A549 (cell line): ENCODE measurements around the gene CD81. TPM values are rescaled to one million over a fixed set of nuclear protein-coding genes. Genes with fewer than 3 reads are reported as not detected.

Experiments
- ATAC-seq, 2 experiments: fragments of 200-7000 bp in 1 of 2; fragments of >200 bp in 1 of 2; cut with Nextera tagmentation in 1 of 2; cut with Tn5 transposase in 1 of 2; 3 replicates each; pipeline versions ENCODE4 v1.8.0 to v1.9.1; 2018 to 2020; ENCODE audit warnings: mild to moderate bottlenecking in 1 of 2, moderate library complexity in 1 of 2
- CTCF ChIA-PET: fragments of 300-600 bp; sonication (Branson Sonifier 250); formaldehyde crosslinking; extraction: SDS; loops from one replicate; lab custom pipeline; 2021; ENCODE audit warnings: antibody characterized with exemption, inconsistent platforms; lab: Yijun Ruan, JAX
- POLR2A ChIA-PET: fragments of 350-600 bp; formaldehyde crosslinking; extraction: SDS; loops from one replicate; lab custom pipeline; 2021; ENCODE audit warnings: antibody characterized with exemption, inconsistent platforms; lab: Yijun Ruan, JAX
- DNase-seq, 2 experiments: peaks; one replicate each; pipeline versions ENCODE4 v3.0.0 to v3.0.0-alpha.2; 2011 to 2016; ENCODE audit warnings: low read depth in 1 of 2, low spot score in 1 of 2
- FAIRE-seq: peaks from 2 replicates; lab custom pipeline; 2011; peaks lifted over from hg19 to GRCh38; lab: Jason Lieb, UNC
- H3K27ac ChIP-seq, 2 experiments: fragments of >200 bp; sonication (Bioruptor Twin); formaldehyde crosslinking; 3 replicates each; pipeline ENCODE4 v1.5.1; 2016 to 2017
- H3K4me1 ChIP-seq: fragments of >200 bp; sonication (Bioruptor Twin); formaldehyde crosslinking; 3 replicates; pipeline ENCODE4 v1.6.1; 2016
- H3K4me2 ChIP-seq: fragments of >200 bp; sonication (Bioruptor Twin); formaldehyde crosslinking; 3 replicates; pipeline ENCODE4 v1.6.1; 2016
- H3K4me3 ChIP-seq: fragments of >200 bp; sonication (Bioruptor Twin); formaldehyde crosslinking; 3 replicates; pipeline ENCODE4 v1.5.1; 2016
- H3K9me3 ChIP-seq: fragments of >200 bp; sonication (Bioruptor Twin); formaldehyde crosslinking; 3 replicates; pipeline ENCODE4 v1.6.1; 2016
- BHLHE40 ChIP-seq: IDR thresholded peaks from 2 replicates; pipeline ENCODE4 v1.6.1; 2012; ENCODE audit warnings: low read depth, low read length, inconsistent platforms
- CBX2 ChIP-seq: fragments of 200-600 bp; sonication (generic); IDR thresholded peaks from 2 replicates; pipeline ENCODE4 v1.6.1; 2016; ENCODE audit warnings: low read depth, mild to moderate bottlenecking, borderline replicate concordance
- EHF ChIP-seq: fragments of 250-450 bp; sonication (Bioruptor Pico); IDR thresholded peaks from 2 replicates; pipeline ENCODE4 v1.5.0; 2020; ENCODE audit warnings: mild to moderate bottlenecking
- ESRRA ChIP-seq: fragments of 150-350 bp; IDR thresholded peaks from 2 replicates; pipeline ENCODE4 v1.6.1; 2014; ENCODE audit warnings: mild to moderate bottlenecking, low read length, borderline replicate concordance
- GATA3 ChIP-seq: IDR thresholded peaks from 2 replicates; pipeline ENCODE4 v1.6.1; 2012; ENCODE audit warnings: borderline replicate concordance
- HOXA7 ChIP-seq: fragments of 250-450 bp; sonication (Bioruptor Pico); IDR thresholded peaks from 2 replicates; pipeline ENCODE4 v1.5.0; 2020; ENCODE audit warnings: mild to moderate bottlenecking, moderate library complexity
- HOXB13 ChIP-seq: fragments of 250-450 bp; sonication (Bioruptor Pico); IDR thresholded peaks from 2 replicates; pipeline ENCODE4 v1.5.0; 2020; ENCODE audit warnings: low read depth, mild to moderate bottlenecking, moderate library complexity
- KDM1A ChIP-seq: fragments of 200-600 bp; sonication (generic); IDR thresholded peaks from 2 replicates; pipeline ENCODE4 v1.6.1; 2016; ENCODE audit warnings: low read depth, mild to moderate bottlenecking
- MAZ ChIP-seq: fragments of 150-350 bp; IDR thresholded peaks from 2 replicates; pipeline ENCODE4 v1.6.1; 2014; ENCODE audit warnings: antibody characterized with exemption, low read depth, low read length, borderline replicate concordance
- PHF8 ChIP-seq: fragments of 200-600 bp; sonication (generic); IDR thresholded peaks from 2 replicates; pipeline ENCODE4 v1.6.1; 2016; ENCODE audit warnings: low read depth, mild to moderate bottlenecking, antibody characterized with exemption, moderate library complexity, borderline replicate concordance
- RARB ChIP-seq: fragments of 250-450 bp; sonication (Bioruptor Pico); IDR thresholded peaks from 2 replicates; pipeline ENCODE4 v1.8.0; 2021; ENCODE audit warnings: mild to moderate bottlenecking, moderate library complexity
- RFX5 ChIP-seq: fragments of 450-650 bp; IDR thresholded peaks from 2 replicates; pipeline ENCODE4 v1.7.1; 2014; ENCODE audit warnings: antibody characterized with exemption, mild to moderate bottlenecking, moderate library complexity
- SMC3 ChIP-seq: fragments of >200 bp; sonication (Bioruptor Twin); formaldehyde crosslinking; IDR thresholded peaks from 3 replicates; pipeline ENCODE4 v1.6.1; 2018; ENCODE audit warnings: inconsistent platforms
- TP53 ChIP-seq: fragments of 250-450 bp; sonication (Bioruptor Pico); IDR thresholded peaks from 2 replicates; pipeline ENCODE4 v1.5.0; 2021; ENCODE audit warnings: mild to moderate bottlenecking, moderate library complexity
- ZFP36 ChIP-seq: fragments of 450-650 bp; IDR thresholded peaks from 2 replicates; pipeline ENCODE4 v1.6.1; 2014; ENCODE audit warnings: borderline replicate concordance; ENCODE audit not compliant: partially characterized antibody
- ZNF302 ChIP-seq: fragments of 250-450 bp; sonication (Bioruptor Pico); IDR thresholded peaks from 2 replicates; pipeline ENCODE4 v1.9.0; 2021; ENCODE audit warnings: inconsistent platforms, mild to moderate bottlenecking, moderate library complexity
- WGBS: methylation state at CpG from one replicate; pipeline ENCODE4 v1.1.6; 2017; ENCODE audit errors: missing lambda C conversion rate; 5-methylcytosine and 5-hydroxymethylcytosine counted together
- polyA plus RNA-seq, 4 experiments: library from polyadenylated mRNA; depleted of rRNA in 3 of 4; stranded (reverse); fragments of >200 nt; fragmentation: RNase III in 1 of 4; extraction: RNeasy Plus Mini Kit Qiagen cat#74134 plus additional on column Dnase treatment in 1 of 4; gene quantifications; 2 replicates in 3 of 4; 3 replicates in 1 of 4; pipeline ENCODE4 v1.2.3, GENCODE V29; 2011 to 2017
- TF ChIP-seq, protein P1 (sequence below): fragments of >200 bp; sonication (Bioruptor Twin); formaldehyde crosslinking; IDR thresholded peaks from 3 replicates; pipeline ENCODE4 v1.5.1; 2016
- TF ChIP-seq, protein P2 (sequence below): IDR thresholded peaks from 2 replicates; pipeline ENCODE4 v1.6.1; 2012; ENCODE audit warnings: low read depth, borderline replicate concordance
- TF ChIP-seq, protein P3 (sequence below): fragments of 150-350 bp; IDR thresholded peaks from 2 replicates; pipeline ENCODE4 v1.6.1; 2014; ENCODE audit warnings: low read depth, mild to moderate bottlenecking, low read length
- TF ChIP-seq, protein P4 (sequence below): IDR thresholded peaks from 2 replicates; pipeline ENCODE4 v1.6.1; 2012

The CD81 gene
- polyA plus RNA-seq, 2 of the 4 experiments (the other 2 are of a cell fraction): 125 to 247 TPM

DNA sequence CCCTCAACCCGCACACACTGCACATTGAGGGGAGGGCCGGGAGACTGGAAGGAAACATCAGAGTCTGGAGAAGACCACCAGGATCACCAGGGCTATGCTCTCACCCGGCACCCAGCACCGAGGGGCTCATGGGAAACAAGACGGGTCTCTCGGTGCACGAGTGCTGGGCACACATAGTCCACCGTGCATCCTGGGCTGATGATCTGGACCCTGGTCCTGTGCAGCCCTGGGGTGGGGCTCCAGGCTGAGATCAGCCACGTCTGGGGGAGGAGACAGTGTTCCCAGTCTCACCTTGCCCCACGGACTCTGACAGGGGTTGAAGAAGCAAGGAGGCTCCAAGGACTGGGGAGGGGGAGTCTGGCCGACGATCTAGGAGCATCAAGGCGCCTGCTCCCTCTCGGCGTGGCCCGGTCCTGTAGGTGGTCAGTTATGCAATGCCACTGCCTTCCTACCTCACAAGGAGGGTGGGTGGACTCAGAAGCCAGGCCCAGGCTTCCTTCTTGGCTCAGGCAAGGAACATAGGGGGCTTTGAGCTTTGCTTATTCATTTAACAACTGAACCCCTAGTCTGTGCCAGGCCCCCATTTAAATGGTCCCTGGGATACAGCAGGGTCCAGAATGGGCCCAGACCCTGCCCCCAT, 11.4 kb upstream of the CD81 start:
- H3K27ac ChIP-seq: no peak overlapping the region
- H3K4me2 ChIP-seq: no peak overlapping the region
- no peak for TF ChIP-seq SMC3
- no peak for TF ChIP-seq HOXA7 (CRISPR knock-in tag)
- TF ChIP-seq, protein P1, sequence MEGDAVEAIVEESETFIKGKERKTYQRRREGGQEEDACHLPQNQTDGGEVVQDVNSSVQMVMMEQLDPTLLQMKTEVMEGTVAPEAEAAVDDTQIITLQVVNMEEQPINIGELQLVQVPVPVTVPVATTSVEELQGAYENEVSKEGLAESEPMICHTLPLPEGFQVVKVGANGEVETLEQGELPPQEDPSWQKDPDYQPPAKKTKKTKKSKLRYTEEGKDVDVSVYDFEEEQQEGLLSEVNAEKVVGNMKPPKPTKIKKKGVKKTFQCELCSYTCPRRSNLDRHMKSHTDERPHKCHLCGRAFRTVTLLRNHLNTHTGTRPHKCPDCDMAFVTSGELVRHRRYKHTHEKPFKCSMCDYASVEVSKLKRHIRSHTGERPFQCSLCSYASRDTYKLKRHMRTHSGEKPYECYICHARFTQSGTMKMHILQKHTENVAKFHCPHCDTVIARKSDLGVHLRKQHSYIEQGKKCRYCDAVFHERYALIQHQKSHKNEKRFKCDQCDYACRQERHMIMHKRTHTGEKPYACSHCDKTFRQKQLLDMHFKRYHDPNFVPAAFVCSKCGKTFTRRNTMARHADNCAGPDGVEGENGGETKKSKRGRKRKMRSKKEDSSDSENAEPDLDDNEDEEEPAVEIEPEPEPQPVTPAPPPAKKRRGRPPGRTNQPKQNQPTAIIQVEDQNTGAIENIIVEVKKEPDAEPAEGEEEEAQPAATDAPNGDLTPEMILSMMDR: no peak
- TF ChIP-seq KDM1A: no peak
- TF ChIP-seq MAZ: no peak
- no peak for TF ChIP-seq TP53 (CRISPR knock-in tag)
- TF ChIP-seq, protein P2, sequence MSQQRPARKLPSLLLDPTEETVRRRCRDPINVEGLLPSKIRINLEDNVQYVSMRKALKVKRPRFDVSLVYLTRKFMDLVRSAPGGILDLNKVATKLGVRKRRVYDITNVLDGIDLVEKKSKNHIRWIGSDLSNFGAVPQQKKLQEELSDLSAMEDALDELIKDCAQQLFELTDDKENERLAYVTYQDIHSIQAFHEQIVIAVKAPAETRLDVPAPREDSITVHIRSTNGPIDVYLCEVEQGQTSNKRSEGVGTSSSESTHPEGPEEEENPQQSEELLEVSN: no peak
- TF ChIP-seq, protein P3, sequence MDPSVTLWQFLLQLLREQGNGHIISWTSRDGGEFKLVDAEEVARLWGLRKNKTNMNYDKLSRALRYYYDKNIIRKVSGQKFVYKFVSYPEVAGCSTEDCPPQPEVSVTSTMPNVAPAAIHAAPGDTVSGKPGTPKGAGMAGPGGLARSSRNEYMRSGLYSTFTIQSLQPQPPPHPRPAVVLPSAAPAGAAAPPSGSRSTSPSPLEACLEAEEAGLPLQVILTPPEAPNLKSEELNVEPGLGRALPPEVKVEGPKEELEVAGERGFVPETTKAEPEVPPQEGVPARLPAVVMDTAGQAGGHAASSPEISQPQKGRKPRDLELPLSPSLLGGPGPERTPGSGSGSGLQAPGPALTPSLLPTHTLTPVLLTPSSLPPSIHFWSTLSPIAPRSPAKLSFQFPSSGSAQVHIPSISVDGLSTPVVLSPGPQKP: no peak
- no peak for TF ChIP-seq ZFP36
- no peak for TF ChIP-seq ZNF302 (CRISPR knock-in tag)
- no peak for TF ChIP-seq RFX5
- TF ChIP-seq HOXB13: no peak
- TF ChIP-seq RARB (CRISPR knock-in tag): no peak
- TF ChIP-seq PHF8: no peak
- DNase-seq (no peak), ATAC-seq (no peak), FAIRE-seq (no peak)
- H3K4me3 ChIP-seq: no peak overlapping the region
- CTCF ChIA-PET: interaction anchor here (1.6 kb wide), 1 partner anchor 35 kb away, joined by 4 read pairs; the partner anchor contains the start of gene TSSC4
- WGBS: 49% methylated on average over 10 of the region's 16 CpGs
- H3K9me3 ChIP-seq: no peaks in the 10 kb centered on the region
- no peaks in the 10 kb centered on the region for H3K4me1 ChIP-seq
- POLR2A ChIA-PET: no interaction called here

DNA sequence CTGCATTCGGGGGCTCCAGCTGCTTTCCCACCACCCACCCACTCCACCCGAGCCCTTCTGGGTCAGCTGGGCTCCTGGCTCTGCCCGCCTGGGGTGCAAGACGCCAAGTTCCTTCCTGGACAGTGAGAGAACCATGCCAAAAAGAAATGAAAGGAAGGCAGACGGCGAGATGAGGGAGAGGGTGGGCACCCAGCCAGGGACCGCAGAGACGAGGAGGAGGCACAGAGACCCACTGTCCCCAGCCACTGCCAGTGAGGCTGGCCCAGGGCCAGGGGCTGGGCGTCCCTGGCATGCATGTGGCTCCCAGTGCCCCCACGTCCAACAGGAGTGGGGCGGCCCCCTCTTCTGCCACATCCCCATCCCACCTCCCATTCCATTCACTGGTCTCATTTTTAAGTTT, 10.8 kb upstream of the CD81 start:
- Histone ChIP-seq H3K4me1 (no peaks in the 10 kb centered on the region), H3K27ac (no peak overlapping the region), H3K9me3 (no peaks in the 10 kb centered on the region), H3K4me3 (no peak overlapping the region), H3K4me2 (no peak overlapping the region)
- no peak for FAIRE-seq
- ChIA-PET CTCF (interaction anchor here (1.6 to 3.3 kb wide), 4 partner anchors 12 to 61 kb away, joined by 4 to 12 read pairs (median 4); partner anchors contain the start of gene TSSC4), POLR2A (interaction anchor here (2.1 kb wide), 1 partner anchor 11 kb away, joined by 10 read pairs; the partner anchor contains the start of gene CD81)
- no peak for TF ChIP-seq CBX2
- TF ChIP-seq EHF (CRISPR knock-in tag): no peak
- no peak for TF ChIP-seq GATA3
- DNase-seq: no peak
- WGBS: 49% methylated on average over 9 of the region's 11 CpGs
- no peak for ATAC-seq

DNA sequence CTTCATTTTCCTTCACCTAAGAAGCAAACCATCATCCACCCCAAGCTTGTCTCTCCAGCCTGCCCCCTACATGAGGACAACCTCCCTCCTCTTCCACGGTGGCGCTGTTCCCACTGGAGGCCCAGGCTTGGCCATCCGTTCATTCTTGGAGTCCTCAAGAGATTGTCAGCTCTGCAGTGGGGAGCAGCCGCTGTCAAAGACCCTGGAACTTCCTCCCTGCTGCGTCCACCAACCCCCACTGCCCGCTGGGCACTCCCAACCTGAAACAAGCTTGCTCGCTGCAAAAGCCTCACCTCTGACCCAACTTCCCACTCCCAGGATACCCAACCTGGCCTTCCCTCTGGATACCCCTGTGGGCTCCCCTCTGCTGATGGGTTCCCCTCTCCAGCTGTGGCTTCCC, 10.4 kb upstream of the CD81 start:
- DNase-seq (no peak), ATAC-seq (no peak), FAIRE-seq (no peak)
- no peak overlapping the region for H3K4me2 ChIP-seq
- no peak overlapping the region for H3K27ac ChIP-seq
- 73% methylated on average over 7 of the region's 7 CpGs for WGBS
- CTCF ChIA-PET: interaction anchor here (1.0 to 3.3 kb wide), 7 partner anchors 10 to 62 kb away, joined by 3 to 12 read pairs (median 4); partner anchors contain the start of genes CD81 and TSSC4
- POLR2A ChIA-PET: interaction anchor here (2.1 kb wide), 1 partner anchor 10 kb away, joined by 10 read pairs; the partner anchor contains the start of gene CD81
- TF ChIP-seq ESRRA (no peak), BHLHE40 (no peak)
- TF ChIP-seq, protein P4, sequence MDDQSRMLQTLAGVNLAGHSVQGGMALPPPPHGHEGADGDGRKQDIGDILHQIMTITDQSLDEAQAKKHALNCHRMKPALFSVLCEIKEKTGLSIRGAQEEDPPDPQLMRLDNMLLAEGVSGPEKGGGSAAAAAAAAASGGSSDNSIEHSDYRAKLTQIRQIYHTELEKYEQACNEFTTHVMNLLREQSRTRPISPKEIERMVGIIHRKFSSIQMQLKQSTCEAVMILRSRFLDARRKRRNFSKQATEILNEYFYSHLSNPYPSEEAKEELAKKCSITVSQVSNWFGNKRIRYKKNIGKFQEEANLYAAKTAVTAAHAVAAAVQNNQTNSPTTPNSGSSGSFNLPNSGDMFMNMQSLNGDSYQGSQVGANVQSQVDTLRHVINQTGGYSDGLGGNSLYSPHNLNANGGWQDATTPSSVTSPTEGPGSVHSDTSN: no peak
- no peaks in the 10 kb centered on the region for H3K9me3 ChIP-seq
- no peaks in the 10 kb centered on the region for H3K4me1 ChIP-seq
- no peak overlapping the region for H3K4me3 ChIP-seq
